ENCODE data around the gene PDE3B. TPM values are rescaled to one million over a fixed set of nuclear protein-coding genes. Genes with fewer than 3 reads are reported as not detected.
A peak's percentile ranks its signal among the peaks of the same experiment; 100 is the strongest.

The PDE3B gene
- total RNA-seq, 1 donor from 2014 or later, result 24.3 TPM

GRCh38 chr11:14612694-14613093, 30.9 kb upstream of the PDE3B start:
- no peak overlapping the region for H3K4me3 Mint-ChIP-seq
- H3K36me3 Mint-ChIP-seq (ENCODE audit: low read depth), result peaks cover 9% of the 10 kb centered on the region
- H3K4me1 Mint-ChIP-seq, result no peaks in the 10 kb centered on the region
- no peak for TF ChIP-seq CTCF (conservative IDR thresholded peaks at IDR 0.05)
- no peak overlapping the region for H3K27ac Mint-ChIP-seq (ENCODE audit: unreplicated experiment)
- no peak for DNase-seq (ENCODE audit: low read depth, low spot score)
- H3K9me3 Mint-ChIP-seq, result no peaks in the 10 kb centered on the region
- H3K27me3 Mint-ChIP-seq (ENCODE audit: low read depth), result no peaks in the 10 kb centered on the region

- Mint-ChIP-seq H3K4me1 (no peaks in the 10 kb centered on the region), H3K27me3 (ENCODE audit: low read depth) (no peaks in the 10 kb centered on the region), H3K36me3 (ENCODE audit: low read depth) (peaks cover 5% of the 10 kb centered on the region), H3K9me3 (no peaks in the 10 kb centered on the region), H3K4me3 (no peak overlapping the region), H3K27ac (ENCODE audit: unreplicated experiment) (no peak overlapping the region)
- TF ChIP-seq CTCF (conservative IDR thresholded peaks at IDR 0.05), result no peak
- DNase-seq (ENCODE audit: low read depth, low spot score), result no peak
Observed at GRCh38 chr11:14614091-14614622, 29.4 kb upstream of the PDE3B start.

GRCh38 chr11:14617241-14618027, 26.2 kb upstream of the PDE3B start:
- Mint-ChIP-seq H3K27ac (ENCODE audit: unreplicated experiment) (peak overlapping the region; percentile 5), H3K9me3 (no peaks in the 10 kb centered on the region), H3K4me1 (no peaks in the 10 kb centered on the region), H3K36me3 (ENCODE audit: low read depth) (no peaks in the 10 kb centered on the region), H3K27me3 (ENCODE audit: low read depth) (no peaks in the 10 kb centered on the region), H3K4me3 (no peak overlapping the region)
- TF ChIP-seq CTCF (conservative IDR thresholded peaks at IDR 0.05), result no peak
- DNase-seq (ENCODE audit: low read depth, low spot score), result no peak

- no peaks in the 10 kb centered on the region for H3K36me3 Mint-ChIP-seq (ENCODE audit: low read depth)
- no peak for DNase-seq (ENCODE audit: low read depth, low spot score)
- no peak overlapping the region for H3K27ac Mint-ChIP-seq (ENCODE audit: unreplicated experiment)
- no peaks in the 10 kb centered on the region for H3K9me3 Mint-ChIP-seq
- no peaks in the 10 kb centered on the region for H3K27me3 Mint-ChIP-seq (ENCODE audit: low read depth)
- no peaks in the 10 kb centered on the region for H3K4me1 Mint-ChIP-seq
- no peak overlapping the region for H3K4me3 Mint-ChIP-seq
- no peak for TF ChIP-seq CTCF (conservative IDR thresholded peaks at IDR 0.05)
Observed at GRCh38 chr11:14618060-14618459, 25.5 kb upstream of the PDE3B start.

- Mint-ChIP-seq H3K9me3 (no peaks in the 10 kb centered on the region), H3K27me3 (ENCODE audit: low read depth) (no peaks in the 10 kb centered on the region), H3K4me3 (no peak overlapping the region), H3K27ac (ENCODE audit: unreplicated experiment) (no peak overlapping the region), H3K4me1 (no peaks in the 10 kb centered on the region), H3K36me3 (ENCODE audit: low read depth) (peaks cover 4% of the 10 kb centered on the region)
- DNase-seq (ENCODE audit: low read depth, low spot score), result no peak
- no peak for TF ChIP-seq CTCF (conservative IDR thresholded peaks at IDR 0.05)
Observed at GRCh38 chr11:14619603-14620531, 23.7 kb upstream of the PDE3B start.
